ENCODE results near the gene PIGBOS1.
"Not testable (repeated sequence)": the region's sequence is repeated elsewhere in the genome, so short reads cannot be mapped to it uniquely, and the experiment has no call there.

The PIGBOS1 gene

GRCh38 chr15:55318588-55319494, at the start of gene PIGBOS1, which contains the start of gene PIGB:
PIGBOS1 (minus strand) TSS chr15:55319123; CDS start chr15:55317792, 1,331 bp downstream.
PIGB (plus strand) TSS chr15:55319222; CDS start chr15:55319251, 29 bp downstream.
- peak; percentile 95 for DNase-seq

- no peak for DNase-seq
Measured at GRCh38 chr15:55366981-55367380, 48.1 kb upstream of the PIGBOS1 start.

- DNase-seq: no peak
Measured at GRCh38 chr15:55362641-55363040, 43.7 kb upstream of the PIGBOS1 start.

- no peak for DNase-seq
Measured at GRCh38 chr15:55361048-55361447, 42.1 kb upstream of the PIGBOS1 start.

- no peak for DNase-seq
Measured at GRCh38 chr15:55360256-55360655, 41.3 kb upstream of the PIGBOS1 start.

GRCh38 chr15:55358471-55358870, 39.5 kb upstream of the PIGBOS1 start:
- DNase-seq: peak; percentile 8

- DNase-seq: no peak
Measured at GRCh38 chr15:55357774-55358173, 38.9 kb upstream of the PIGBOS1 start.

- DNase-seq: no peak
Measured at GRCh38 chr15:55356985-55357585, 38.2 kb upstream of the PIGBOS1 start.

GRCh38 chr15:55353025-55353424, 34.1 kb upstream of the PIGBOS1 start:
- no peak for DNase-seq

- DNase-seq: no peak
Measured at GRCh38 chr15:55349282-55349681, 30.4 kb upstream of the PIGBOS1 start.

- no peak for DNase-seq
Measured at GRCh38 chr15:55348281-55348778, 29.4 kb upstream of the PIGBOS1 start.

- no peak for DNase-seq
Measured at GRCh38 chr15:55344206-55344605, 25.3 kb upstream of the PIGBOS1 start.

GRCh38 chr15:55343168-55343567, 24.2 kb upstream of the PIGBOS1 start:
- peak; percentile 55 for DNase-seq

- no peak for DNase-seq
Measured at GRCh38 chr15:55337160-55337559, 18.2 kb upstream of the PIGBOS1 start.

GRCh38 chr15:55334997-55335396, 16.1 kb upstream of the PIGBOS1 start:
- DNase-seq: no peak

GRCh38 chr15:55334371-55334770, 15.4 kb upstream of the PIGBOS1 start:
- DNase-seq: no peak

- no peak for DNase-seq
Measured at GRCh38 chr15:55327387-55327786, 8.5 kb upstream of the PIGBOS1 start.

GRCh38 chr15:55322467-55322866, 3.5 kb upstream of the PIGBOS1 start:
- no peak for DNase-seq

GRCh38 chr15:55320963-55321362, 2.0 kb upstream of the PIGBOS1 start:
- no peak for DNase-seq

GRCh38 chr15:55320238-55320550, 1.3 kb upstream of the PIGBOS1 start:
- DNase-seq: no peak

GRCh38 chr15:55319537-55320237, 764 bp upstream of the PIGBOS1 start:
- DNase-seq: peak; percentile 36

GRCh38 chr15:55302801-55303200, 16.1 kb downstream of the PIGBOS1 start:
- not testable (repeated sequence) for DNase-seq

GRCh38 chr15:55297315-55297714, 21.6 kb downstream of the PIGBOS1 start:
- DNase-seq: no peak
